Caco-2 (cell line): ENCODE results near the gene TTC31. TPM values are rescaled to one million over a fixed set of nuclear protein-coding genes. Genes with fewer than 3 reads are reported as not detected.

ENCODE experiments used
- BruUV-seq: library from RNA; stranded (reverse); fragments of 400-500 nt; replicated peaks from 2 replicates; lab custom pipeline; 2021; lab: Mats Ljungman, UMichigan
- CTCF ChIA-PET: fragments of 300-600 bp; sonication (Branson Sonifier 250); formaldehyde crosslinking; loops from one replicate; lab custom pipeline; 2022; ENCODE audit warnings: antibody characterized with exemption; lab: Charles Lee
- POLR2A ChIA-PET: fragments of 300-600 bp; sonication (Branson Sonifier 250); formaldehyde crosslinking; loops from one replicate; lab custom pipeline; 2022; ENCODE audit warnings: antibody characterized with exemption; lab: Charles Lee
- DNase-seq, 2 experiments: peaks; one replicate each; pipeline versions ENCODE4 v3.0.0 to v3.0.0-alpha.2; 2020 to 2022
- H3K27me3 ChIP-seq: replicated peaks from 2 replicates; pipeline ENCODE4 v1.6.0; 2011; ENCODE audit warnings: low read length; ENCODE audit not compliant: control insufficient read depth, insufficient read depth
- H3K36me3 ChIP-seq: 2 replicates; pipeline ENCODE4 v1.5.1; 2011; ENCODE audit warnings: low read length; ENCODE audit not compliant: control insufficient read depth, insufficient read depth
- H3K4me1 ChIP-seq: fragments of 250-450 bp; sonication (Bioruptor Pico); 2 replicates; pipeline ENCODE4 v1.5.1; 2020; ENCODE audit warnings: mild to moderate bottlenecking
- H3K4me3 ChIP-seq: 2 replicates; pipeline ENCODE4 v1.5.1; 2011; ENCODE audit warnings: low read depth, mild to moderate bottlenecking, control low read depth, low read length
- H3K9me3 ChIP-seq: fragments of 250-450 bp; sonication (Bioruptor Pico); 2 replicates; pipeline ENCODE4 v1.5.1; 2020; ENCODE audit warnings: mild to moderate bottlenecking, moderate library complexity
- H3K27ac Mint-ChIP-seq: one replicate; pipeline ENCODE4 v1.8.0; 2022; ENCODE audit warnings: mixed read lengths; ENCODE audit not compliant: unreplicated experiment
- H3K27me3 Mint-ChIP-seq: one replicate; pipeline ENCODE4 v1.8.0; 2022; ENCODE audit warnings: mixed read lengths; ENCODE audit not compliant: insufficient read depth, unreplicated experiment
- H3K36me3 Mint-ChIP-seq: one replicate; pipeline ENCODE4 v1.8.0; 2022; ENCODE audit warnings: mild to moderate bottlenecking, mixed read lengths; ENCODE audit not compliant: insufficient read depth, unreplicated experiment
- H3K4me1 Mint-ChIP-seq: one replicate; pipeline ENCODE4 v1.8.0; 2022; ENCODE audit warnings: low read depth, mixed read lengths; ENCODE audit not compliant: unreplicated experiment
- H3K4me3 Mint-ChIP-seq: one replicate; pipeline ENCODE4 v1.8.0; 2022; ENCODE audit warnings: mild to moderate bottlenecking, moderate library complexity, mixed read lengths; ENCODE audit not compliant: unreplicated experiment
- H3K9me3 Mint-ChIP-seq: one replicate; pipeline ENCODE4 v1.8.0; 2022; ENCODE audit warnings: mixed read lengths; ENCODE audit not compliant: unreplicated experiment
- intact Hi-C: fragments of 100-400 bp; cut with micrococcal nuclease; formaldehyde crosslinking; loops from one replicate; pipeline ENCODE4 v1.10.0; 2022; ENCODE audit not compliant: unreplicated experiment
- total RNA-seq: library from RNA; stranded (reverse); gene quantifications from 2 replicates; pipeline ENCODE4 v1.2.3, GENCODE V29; 2022
- TF ChIP-seq, protein P1 (sequence below), 2 experiments: fragments of 200-600 bp in 1 of 2; IDR thresholded peaks; 1 replicate in 1 of 2; 2 replicates in 1 of 2; pipeline versions ENCODE4 v1.5.1 to v1.8.0; 2011 to 2022; ENCODE audit warnings: antibody characterized with exemption in 1 of 2, control low read depth in 1 of 2, inconsistent platforms in 1 of 2, low read depth in 1 of 2, low read length in 1 of 2, mild to moderate bottlenecking in 1 of 2, moderate library complexity in 1 of 2; ENCODE audit not compliant: insufficient read depth in 1 of 2, severe bottlenecking in 1 of 2, unreplicated experiment in 1 of 2

TTC31 gene
- total RNA-seq, 1 experiment from 2014 or later: 32.4 TPM

DNA sequence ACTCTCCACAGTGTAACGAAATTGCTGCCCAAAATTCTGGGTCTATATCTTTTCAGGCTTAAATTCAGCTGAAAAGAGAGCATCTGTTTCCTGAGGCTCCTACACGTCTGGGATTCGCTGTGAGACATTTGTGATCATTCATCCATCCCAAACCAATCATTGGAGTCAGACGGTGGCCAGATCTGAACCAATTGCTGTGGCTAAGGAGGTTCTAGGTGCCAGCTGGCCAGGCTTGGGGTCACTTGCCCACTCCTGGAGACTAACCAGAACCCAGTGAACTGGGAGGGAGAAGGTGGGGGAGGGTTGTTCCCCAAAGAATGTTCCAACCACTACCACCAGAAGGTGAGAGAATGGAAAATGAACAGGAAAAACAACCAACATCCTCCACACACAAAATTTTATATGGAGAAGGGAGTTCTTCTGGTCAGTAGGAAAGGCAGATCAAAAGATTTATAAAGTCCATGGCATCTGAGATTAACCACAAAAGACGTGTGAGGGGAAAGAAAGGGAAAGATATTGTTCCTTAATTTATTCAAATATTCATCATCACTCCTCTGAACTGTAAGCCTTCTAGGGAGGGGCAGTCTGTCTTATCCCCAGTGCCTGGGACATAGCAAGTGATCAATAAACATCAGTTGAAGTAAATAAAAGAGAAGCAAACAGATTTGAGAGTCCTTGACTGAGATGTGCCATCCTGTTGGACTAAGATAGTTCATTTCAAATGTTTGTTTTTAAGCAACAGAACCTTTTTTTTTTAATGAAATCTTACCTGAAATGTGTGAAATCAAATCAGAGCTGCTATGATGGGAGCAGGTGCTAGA, 38.2 kb upstream of the TTC31 start:
- no peak for DNase-seq
- intact Hi-C loops: no loop called here
- H3K36me3 Mint-ChIP-seq: peaks cover 32% of the 10 kb centered on the region
- BruUV-seq: no TSS peak
- H3K27me3 Mint-ChIP-seq: no peaks in the 10 kb centered on the region
- H3K4me1 Mint-ChIP-seq: peaks cover 16% of the 10 kb centered on the region
- H3K27ac Mint-ChIP-seq: no peak overlapping the region
- Histone ChIP-seq H3K27me3 (no peaks in the 10 kb centered on the region), H3K9me3 (no peaks in the 10 kb centered on the region), H3K4me1 (peaks cover 29% of the 10 kb centered on the region), H3K4me3 (no peak overlapping the region), H3K36me3 (no peaks in the 10 kb centered on the region; the same call in none of the 2 replicates)
- H3K4me3 Mint-ChIP-seq: no peak overlapping the region
- TF ChIP-seq, protein P1, sequence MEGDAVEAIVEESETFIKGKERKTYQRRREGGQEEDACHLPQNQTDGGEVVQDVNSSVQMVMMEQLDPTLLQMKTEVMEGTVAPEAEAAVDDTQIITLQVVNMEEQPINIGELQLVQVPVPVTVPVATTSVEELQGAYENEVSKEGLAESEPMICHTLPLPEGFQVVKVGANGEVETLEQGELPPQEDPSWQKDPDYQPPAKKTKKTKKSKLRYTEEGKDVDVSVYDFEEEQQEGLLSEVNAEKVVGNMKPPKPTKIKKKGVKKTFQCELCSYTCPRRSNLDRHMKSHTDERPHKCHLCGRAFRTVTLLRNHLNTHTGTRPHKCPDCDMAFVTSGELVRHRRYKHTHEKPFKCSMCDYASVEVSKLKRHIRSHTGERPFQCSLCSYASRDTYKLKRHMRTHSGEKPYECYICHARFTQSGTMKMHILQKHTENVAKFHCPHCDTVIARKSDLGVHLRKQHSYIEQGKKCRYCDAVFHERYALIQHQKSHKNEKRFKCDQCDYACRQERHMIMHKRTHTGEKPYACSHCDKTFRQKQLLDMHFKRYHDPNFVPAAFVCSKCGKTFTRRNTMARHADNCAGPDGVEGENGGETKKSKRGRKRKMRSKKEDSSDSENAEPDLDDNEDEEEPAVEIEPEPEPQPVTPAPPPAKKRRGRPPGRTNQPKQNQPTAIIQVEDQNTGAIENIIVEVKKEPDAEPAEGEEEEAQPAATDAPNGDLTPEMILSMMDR (IDR thresholded peaks at IDR 0.05; ENCODE audit: insufficient read depth in 1 of 2, low read depth in 1 of 2, low read length in 1 of 2, severe bottlenecking in 1 of 2, unreplicated experiment in 1 of 2): no peak
- ChIA-PET CTCF (no interaction called here), POLR2A (no interaction called here)
- no peaks in the 10 kb centered on the region for H3K9me3 Mint-ChIP-seq

DNA sequence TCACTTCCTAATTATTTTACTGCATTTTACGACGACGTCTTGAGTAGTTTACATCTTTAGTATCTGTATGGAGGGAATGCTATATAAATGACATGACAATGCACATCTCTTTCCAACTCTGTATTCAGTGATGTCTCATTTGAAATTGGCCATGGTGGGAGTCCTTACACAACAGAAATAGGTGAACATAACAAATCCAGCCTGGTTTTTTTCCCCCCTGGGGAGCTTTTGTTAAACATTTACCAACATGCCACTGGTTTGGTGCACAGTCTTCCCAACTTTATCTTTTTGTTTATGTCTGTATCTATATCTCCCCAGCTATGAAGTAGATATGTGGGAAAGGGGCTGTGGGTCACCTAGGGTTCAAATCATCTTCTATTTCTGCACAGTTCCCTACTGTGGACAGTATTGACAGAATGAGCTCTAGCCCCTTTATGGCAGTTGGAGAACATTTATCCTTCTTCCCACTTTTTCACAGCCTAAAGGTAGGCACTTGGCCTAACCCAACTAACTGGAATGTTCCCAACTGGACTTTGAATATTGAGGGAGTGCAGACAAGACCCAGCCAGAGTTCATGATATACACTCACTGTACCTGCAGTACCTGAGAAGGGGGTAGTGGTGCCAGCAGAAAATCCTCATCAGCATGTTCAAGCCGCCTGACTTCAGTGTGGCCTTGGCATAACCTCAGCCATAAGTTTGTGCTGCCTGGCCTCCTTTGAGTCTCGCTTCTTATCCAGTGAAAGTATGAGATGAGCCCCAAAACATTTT, 35.5 kb upstream of the TTC31 start:
- no peaks in the 10 kb centered on the region for H3K9me3 ChIP-seq
- H3K9me3 Mint-ChIP-seq: no peaks in the 10 kb centered on the region
- BruUV-seq: no TSS peak
- peaks cover 9% of the 10 kb centered on the region for H3K36me3 Mint-ChIP-seq
- H3K4me3 Mint-ChIP-seq: no peak overlapping the region
- H3K4me3 ChIP-seq: no peak overlapping the region
- no peaks in the 10 kb centered on the region for H3K27me3 ChIP-seq
- TF ChIP-seq, protein P1 (IDR thresholded peaks at IDR 0.05; ENCODE audit: insufficient read depth in 1 of 2, low read depth in 1 of 2, low read length in 1 of 2, severe bottlenecking in 1 of 2, unreplicated experiment in 1 of 2): no peak
- CTCF ChIA-PET: no interaction called here
- H3K4me1 ChIP-seq: peaks cover 43% of the 10 kb centered on the region
- intact Hi-C loops: no loop called here
- no peak for DNase-seq
- no peaks in the 10 kb centered on the region for H3K36me3 ChIP-seq
- H3K27me3 Mint-ChIP-seq: no peaks in the 10 kb centered on the region
- H3K4me1 Mint-ChIP-seq: peaks cover 31% of the 10 kb centered on the region
- POLR2A ChIA-PET: no interaction called here
- no peak overlapping the region for H3K27ac Mint-ChIP-seq

DNA sequence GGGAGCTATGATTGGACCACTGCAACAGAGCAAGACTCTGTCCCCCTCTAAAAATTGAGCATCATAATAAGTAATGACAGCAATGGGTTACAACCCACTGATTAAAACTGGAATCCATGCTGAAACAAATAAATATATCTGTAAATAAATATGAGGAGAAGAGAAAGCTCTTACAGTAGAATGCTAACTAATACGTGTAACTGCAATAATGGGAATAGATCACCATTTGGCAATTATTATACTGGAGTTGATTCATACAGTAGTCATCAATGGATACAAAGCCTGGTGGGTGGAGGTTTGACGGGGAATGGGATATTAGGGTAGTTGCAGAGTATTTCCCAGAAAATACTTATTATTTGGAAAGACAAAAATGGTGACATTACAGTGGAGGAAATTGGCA, 34.1 kb upstream of the TTC31 start:
- Mint-ChIP-seq H3K36me3 (peaks cover 7% of the 10 kb centered on the region), H3K27me3 (no peaks in the 10 kb centered on the region), H3K4me1 (peaks cover 38% of the 10 kb centered on the region), H3K27ac (no peak overlapping the region), H3K4me3 (no peak overlapping the region), H3K9me3 (no peaks in the 10 kb centered on the region)
- CTCF ChIA-PET: no interaction called here
- BruUV-seq: no TSS peak
- Histone ChIP-seq H3K27me3 (no peaks in the 10 kb centered on the region), H3K9me3 (no peaks in the 10 kb centered on the region), H3K36me3 (no peaks in the 10 kb centered on the region), H3K4me3 (no peak overlapping the region), H3K4me1 (peaks cover 41% of the 10 kb centered on the region)
- intact Hi-C loops: no loop called here
- no peak for DNase-seq
- TF ChIP-seq, protein P1 (IDR thresholded peaks at IDR 0.05; ENCODE audit: insufficient read depth in 1 of 2, low read depth in 1 of 2, low read length in 1 of 2, severe bottlenecking in 1 of 2, unreplicated experiment in 1 of 2): no peak
- POLR2A ChIA-PET: no interaction called here
